Activated CD4-positive, alpha-beta T cell treated with anti-CD3 and anti-CD28 coated beads, Interleukin-2, amount 50 U/mL, for 4 hours (primary cell): Measurements from ENCODE around the gene PLEKHB1.
A peak's percentile ranks its signal among the peaks of the same experiment; 100 is the strongest.
"Not testable (repeated sequence)": the region's sequence is repeated elsewhere in the genome, so short reads cannot be mapped to it uniquely, and the experiment has no call there.

Experiments used
- DNase-seq, 2 experiments: peaks; one replicate each; pipeline ENCODE4 v3.0.0-alpha.2; 2020

PLEKHB1 gene

DNA sequence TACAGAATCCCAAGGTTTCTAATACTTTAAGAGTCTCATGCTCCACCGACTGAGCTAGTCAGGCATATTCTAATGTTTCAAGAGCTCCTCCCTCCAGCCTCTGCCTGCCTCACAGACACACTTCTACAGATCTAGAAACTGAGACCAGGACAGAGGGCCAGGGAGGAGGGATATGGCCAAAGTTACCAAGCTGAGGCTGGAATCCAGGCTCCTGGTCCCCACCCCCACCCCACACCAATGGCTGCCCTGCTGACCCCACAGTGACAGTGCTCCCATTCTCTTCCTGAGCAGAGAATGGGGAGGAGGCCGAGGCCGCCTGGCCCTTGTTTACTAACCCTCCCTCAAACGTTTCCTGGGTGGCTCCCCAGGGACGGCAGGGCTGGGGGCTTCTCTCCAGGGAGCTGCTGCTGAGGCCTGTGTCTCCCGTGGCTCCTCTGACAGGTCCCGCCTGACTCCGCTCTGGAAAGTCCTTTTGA, 2.2 kb downstream of the PLEKHB1 start:
- DNase-seq = no peak

DNA sequence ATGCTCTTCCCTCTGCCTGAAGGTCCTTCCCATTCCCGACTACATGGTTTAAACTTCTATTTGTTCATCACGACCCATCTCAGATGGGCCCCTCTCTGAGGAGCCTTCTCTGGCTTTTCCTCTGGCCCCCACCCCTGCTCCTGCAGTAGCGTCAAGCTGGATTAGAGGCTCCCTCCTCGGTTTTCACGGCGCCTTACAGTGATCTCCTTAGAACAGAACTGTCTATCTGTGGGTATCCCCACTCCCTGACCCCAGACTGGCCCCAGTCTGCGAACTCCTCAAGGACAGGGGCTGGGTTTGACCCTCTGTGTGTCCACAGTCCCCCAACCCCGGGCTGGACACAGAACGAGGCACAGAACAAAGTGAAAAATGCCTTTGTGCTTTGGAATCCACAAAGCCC, 2.8 kb downstream of the PLEKHB1 start:
- no peak for DNase-seq

DNA sequence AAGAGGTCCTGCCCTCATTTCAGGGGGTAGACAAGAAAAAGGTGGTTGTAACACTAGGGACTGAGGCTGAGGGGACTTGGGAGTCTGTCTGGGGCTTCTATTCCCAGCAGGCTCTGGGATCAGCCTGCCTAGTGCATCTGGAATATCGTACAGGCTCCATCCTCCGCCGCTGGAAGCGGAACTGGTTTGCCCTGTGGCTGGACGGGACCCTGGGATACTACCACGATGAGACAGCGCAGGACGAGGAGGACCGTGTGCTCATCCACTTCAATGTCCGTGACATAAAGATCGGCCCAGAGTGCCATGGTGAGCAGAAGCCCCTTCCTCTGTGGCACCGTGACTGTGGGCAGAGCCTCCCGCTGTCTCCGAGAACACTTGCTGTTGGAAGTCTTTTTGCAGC, 4.0 kb downstream of the PLEKHB1 start:
- DNase-seq = no peak

DNA sequence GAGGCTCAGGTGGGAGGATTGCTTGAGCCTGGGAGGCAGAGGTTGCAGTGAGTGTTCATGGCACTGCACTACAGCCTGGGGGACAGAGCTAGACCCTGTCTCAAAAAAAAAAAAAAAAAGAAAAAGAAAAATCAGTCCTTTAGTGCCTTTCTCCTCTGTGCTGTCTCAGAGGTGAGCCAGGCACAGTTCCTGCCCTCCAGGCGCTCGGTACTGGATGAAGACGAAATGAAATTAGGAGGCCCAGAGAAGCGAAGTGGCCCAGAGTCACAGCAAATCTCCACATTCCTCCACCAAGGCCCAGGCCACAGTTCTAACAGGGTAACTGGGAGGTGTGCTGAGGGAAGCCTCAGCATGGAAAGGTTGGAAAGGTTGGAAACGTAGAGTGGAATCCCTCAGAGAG, 4.9 kb downstream of the PLEKHB1 start:
- no peak for DNase-seq

DNA sequence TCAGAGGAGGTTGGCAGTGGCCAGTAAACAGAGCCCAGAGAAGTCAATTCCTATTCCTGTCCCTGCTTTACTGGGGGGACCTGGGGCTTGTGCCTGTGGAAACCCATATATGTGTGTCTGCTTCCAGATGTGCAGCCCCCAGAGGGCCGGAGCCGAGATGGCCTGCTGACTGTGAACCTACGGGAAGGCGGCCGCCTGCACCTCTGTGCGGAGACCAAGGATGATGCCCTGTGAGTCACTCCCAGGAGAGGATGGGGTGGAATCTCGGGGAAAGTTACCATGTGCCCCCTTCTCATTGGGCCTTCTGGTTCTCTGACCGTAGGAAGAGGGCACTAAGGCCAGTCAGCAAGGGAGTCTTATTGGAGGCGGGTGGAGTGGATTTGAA, 5.3 kb downstream of the PLEKHB1 start:
- no peak for DNase-seq

DNA sequence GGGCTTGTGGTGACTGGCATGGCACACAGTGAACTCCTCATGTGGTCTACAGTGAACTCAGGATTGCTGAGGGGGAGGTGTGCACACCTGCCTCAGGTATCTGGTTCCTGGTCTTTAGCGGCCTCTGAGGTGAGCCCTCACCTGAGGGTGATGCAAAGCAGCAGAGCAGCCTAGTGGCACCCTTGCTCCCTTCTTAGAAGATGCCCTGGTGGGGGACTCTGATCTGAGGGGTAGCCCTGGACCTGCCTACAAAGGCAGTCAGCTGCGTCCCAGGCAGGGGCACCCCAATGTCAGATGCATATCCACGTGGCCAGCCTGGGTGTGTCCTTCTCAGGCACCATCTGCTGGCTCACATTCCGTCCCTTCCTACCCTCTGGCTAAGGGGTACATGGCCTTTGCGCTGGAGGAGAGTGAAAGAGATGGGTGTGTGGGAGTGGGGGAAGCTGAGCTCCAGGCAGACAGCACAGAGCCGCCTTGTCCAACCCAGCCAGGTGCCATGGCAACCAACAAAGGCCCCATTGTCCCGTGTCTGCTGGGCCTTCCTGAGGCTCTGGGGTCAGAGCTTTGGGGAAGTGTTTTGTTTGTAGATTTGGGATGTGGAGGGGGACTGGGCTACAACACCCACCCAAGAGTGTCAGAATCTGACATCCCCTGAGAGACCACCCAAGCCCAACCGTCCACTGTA, 5.8 kb downstream of the PLEKHB1 start:
- no peak for DNase-seq

DNA sequence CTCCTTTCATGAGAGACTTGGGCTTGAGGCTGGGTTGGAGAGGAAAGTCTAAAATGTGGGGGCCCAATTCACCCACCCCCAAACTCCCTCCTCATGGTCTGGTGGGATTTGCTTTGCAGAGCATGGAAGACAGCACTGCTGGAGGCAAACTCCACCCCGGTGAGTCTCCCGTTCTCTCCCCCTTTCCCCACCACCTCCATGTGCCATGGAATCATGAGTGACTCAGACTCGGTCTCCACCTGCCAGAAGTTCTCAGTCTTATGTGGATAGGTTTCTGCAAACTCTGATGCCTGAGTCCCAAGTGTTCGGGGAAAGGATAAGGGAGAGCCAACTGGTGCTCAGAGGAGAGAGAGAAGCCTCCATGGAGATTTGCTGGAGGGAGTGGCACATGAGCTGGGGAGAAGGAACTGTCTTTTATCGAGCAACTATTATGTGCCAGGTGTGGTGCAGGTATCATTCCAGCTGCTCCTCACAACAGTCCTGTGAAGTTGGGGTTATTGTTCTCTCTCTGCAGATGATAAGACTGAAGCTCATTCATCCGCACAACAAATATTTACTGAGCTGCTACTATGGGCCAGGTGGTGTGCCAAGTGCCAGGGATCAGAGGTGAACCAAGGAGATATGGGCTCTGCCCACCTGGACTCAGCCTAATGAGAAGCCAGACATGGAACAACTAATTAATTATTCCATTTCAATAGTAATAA, 6.6 kb downstream of the PLEKHB1 start:
- DNase-seq = no peak

DNA sequence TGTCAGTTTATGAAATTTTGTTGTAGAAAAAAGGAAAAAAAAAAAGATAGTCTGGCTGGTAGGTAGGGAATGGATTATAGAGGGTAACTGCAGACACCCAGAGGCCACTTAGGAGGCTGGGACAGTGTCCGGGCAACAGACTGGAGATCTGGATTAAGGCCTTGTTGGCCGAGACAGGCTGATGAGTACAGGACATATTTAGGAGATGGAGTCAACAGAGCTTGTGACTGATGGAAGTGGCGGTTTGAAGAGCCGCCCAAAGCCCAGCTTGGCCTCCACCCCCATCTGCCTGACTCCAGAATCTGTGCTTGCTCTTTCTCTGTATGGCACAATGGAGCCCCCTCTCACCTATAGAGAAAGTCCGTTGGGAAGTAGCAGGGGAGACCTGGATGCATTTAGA, 7.6 kb downstream of the PLEKHB1 start:
- no peak for DNase-seq

DNA sequence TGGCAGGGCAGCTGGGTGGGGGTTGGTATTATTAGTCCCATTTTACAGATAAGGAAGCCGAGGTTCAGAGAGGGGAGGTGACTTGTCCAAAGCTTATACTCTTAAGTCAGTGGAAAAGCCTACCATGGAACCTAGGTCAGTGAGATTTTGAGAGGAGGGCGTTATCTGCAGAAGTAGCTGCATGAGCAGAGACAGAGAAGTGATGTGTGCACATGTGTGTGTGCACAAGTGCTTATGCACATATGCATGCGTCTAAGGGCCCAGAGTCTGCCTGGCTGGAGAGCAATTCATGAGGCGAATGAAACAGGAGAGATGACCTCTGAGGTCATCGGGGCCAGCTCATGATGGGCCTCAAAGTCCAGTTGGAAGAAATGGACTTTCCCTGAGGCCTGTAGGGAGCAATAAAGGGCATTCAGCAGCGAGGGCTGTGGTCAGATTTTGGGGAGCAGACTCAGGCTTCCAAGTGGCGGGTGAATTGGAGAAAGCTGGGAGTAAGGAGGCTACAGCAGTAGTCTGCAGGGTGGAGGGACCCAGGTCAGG, 8.2 kb downstream of the PLEKHB1 start:
- no peak for DNase-seq

DNA sequence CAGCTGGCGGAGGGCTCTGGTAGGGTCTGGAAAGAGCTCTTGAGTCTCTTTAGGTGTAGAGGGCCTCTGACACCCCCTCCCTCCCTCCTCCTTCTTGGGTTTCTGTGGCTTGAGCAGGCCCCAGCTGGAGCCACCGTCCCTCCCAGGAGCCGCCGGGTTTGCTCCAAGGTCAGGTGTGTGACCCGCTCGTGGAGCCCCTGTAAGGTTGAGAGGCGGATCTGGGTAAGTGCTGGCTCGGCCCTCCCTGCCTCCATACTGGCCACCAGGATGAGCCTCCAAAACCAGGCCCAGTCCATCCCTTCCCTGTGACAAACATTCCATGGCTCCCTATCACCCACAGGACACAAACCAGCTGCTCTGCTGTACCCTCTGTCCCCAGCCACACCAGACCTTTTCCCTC, 9.3 kb downstream of the PLEKHB1 start:
- no peak for DNase-seq

DNA sequence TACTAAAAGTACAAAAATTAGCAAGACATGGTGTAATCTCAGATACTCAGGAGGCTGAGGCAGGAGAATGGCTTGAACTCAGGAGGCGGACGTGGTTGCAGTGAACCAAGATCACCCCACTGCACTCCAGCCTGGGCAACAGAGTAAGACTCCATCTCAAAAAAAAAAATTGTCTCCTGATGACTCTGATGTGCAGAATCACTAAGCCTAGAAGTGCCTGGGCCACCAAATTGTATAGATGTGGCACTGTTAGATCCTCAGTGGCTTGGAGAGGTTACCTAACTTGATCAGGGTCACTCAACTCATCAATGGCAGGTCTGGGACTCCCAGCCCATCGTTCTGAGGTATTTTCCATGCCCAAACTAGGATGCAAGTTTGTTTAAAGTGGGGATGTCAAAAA, 10.6 kb downstream of the PLEKHB1 start:
- DNase-seq = no peak

DNA sequence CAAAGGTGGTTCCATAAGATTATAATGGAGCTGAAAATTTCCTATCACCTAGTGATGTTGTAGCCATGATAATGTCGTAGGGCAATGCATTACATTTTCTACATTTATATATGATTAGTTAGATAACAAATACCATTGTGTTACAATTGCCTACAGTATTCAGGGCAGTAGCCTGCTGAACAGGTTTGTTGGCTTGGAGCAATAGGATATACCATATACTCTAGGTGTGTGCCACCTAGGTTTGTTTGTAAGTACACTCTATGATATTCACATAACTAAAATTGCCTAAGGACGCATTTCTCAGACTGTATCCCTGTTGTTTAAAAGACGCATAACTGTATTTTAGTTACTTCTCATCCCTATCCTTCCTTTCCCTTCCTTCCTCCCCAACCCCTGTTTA, 13.6 kb downstream of the PLEKHB1 start:
- no peak for DNase-seq

DNA sequence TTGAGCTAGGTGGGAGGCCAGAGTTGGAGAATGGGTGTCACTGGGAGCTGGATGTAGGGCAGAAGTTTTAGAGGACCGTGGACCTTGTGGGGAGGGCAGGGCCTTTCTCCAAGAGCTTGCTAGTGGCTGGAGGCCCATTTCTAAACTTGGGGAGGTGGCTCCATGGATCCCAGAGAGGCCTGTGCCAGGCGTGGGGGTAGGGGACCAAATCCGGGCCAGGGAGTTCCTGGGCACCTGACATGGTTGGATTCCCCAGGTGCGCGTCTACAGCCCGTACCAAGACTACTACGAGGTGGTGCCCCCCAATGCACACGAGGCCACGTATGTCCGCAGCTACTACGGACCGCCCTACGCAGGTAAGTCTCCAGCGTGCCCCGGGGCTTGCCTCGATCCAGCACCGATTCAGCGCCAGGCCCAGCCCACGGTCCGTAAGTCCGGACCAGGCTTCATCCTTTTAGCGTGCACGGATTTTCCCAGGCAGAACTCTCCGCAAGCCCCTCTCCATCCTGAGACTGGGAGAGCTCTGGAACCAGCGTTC, 14.2 kb downstream of the PLEKHB1 start:
- DNase-seq = no peak

DNA sequence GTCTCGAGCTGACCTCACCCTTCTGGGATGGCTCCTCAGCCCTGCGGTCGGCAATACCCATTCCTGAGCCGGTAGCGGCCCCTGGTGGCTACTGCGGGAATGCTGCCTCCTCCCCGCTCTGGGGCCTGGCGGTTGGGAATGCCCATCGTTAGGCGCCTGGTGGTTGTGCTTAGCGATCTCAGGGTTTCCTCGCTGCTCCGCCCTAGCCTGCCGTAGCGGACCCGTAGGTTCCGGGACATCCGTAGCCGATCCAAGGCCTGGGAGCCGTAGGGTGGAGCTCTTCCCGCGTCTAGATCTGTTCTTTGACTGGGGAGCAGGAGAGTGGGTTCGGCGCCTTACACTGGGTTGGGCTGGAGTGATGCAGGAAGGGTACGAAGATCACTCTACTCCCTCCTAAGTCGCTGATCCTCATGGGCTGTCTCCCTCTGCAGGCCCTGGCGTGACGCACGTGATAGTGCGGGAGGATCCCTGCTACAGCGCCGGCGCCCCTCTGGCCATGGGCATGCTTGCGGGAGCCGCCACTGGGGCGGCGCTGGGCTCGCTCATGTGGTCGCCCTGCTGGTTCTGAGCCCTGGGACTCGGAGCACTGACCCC, 14.8 kb downstream of the PLEKHB1 start:
- peak; percentile 81 to 86 for DNase-seq

DNA sequence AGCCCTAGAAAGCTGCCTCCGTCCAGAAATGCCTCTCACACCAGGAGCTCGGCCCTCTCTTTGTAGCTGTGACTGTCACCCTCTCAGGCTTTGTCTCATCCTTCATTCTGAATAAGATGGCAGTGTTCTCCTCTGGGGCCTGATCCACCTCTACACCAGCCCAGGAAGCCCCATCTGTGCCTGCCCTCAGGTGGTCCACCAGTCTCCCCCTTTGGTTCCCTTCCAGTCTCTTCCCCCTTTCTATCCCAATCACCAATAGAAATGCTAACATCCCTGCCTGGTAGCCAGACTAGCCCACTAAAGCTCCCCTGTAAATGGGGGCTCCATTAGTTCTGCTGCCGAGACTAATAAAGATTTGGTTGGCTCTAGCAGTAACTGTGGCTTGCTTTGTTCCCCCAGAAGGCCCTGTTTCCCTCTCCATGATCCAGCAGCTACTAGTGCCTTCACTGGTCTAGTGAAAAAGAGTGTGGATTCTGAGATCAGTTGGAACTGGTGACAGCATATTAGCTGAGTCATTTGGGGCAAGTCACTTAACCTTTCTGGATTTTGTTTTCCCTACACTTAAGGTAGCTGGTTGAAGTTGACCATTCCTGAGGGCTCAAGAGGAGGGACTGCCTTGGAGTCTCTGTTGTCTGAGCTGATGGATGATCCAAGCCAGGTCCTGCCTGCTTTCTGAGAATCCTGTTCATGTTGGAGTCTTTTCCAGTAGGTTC, 16.2 kb downstream of the PLEKHB1 start:
- DNase-seq = no peak

DNA sequence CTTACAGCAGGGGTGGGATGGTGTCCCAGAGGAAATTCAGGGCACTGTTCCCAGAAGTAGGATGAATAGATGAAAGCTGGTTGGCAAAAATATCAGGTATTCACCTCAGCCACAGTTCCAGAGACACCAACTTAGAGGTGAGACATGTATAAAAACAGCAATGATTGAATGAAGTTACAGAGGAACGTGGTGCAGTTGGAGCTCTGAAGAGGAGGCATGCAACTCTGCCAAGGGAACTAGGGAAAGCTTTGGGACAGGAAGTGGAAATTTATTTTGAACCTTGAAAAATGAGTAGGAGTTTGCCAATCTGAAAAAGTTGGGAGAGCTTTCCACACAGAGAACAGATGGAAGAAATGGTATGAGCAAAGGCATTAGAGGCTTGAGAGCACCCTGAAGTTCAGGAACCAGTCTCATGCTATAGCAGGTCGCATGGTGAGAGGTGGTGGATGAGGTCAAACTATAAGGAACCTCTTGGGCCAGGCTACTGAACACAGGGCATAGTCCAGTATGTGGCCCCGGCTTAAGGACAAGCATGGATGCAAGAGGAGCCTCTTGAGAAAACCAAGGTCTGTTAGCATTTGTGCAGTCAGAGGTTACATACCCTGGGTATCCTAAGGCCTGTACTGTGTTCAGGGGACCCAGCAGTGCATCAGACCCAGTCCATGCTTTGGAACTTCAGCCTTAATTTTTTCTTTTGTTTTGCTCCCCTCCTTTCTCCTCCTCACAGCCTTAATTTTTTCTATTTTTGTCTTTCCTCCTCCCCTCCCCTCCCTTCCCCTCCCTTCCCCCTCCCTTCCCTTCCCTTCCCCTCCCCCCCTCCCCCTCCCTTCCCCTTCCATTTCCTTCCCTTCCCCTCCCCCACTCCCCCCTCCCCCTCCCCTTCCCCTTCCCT, 17.5 kb downstream of the PLEKHB1 start:
- no peak for DNase-seq

DNA sequence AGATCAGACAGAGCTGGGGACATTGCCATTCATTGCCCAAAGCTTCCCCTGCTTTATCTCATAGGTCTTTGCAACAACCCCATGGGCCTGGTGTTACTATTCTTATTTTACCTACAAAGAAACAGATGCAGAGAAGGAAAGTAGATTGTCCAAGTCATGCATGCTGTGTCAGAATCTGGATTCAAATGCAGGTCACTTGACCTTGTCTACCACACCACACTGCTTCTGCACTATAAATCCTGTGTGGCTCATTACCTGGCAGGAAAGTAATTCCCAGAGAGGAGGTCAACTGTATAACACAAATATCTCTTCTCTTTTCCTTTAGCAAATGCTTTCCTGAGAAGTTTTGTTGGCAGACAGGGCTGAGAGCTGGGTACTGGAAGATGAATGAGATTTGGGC, 18.5 kb downstream of the PLEKHB1 start:
- DNase-seq = no peak

DNA sequence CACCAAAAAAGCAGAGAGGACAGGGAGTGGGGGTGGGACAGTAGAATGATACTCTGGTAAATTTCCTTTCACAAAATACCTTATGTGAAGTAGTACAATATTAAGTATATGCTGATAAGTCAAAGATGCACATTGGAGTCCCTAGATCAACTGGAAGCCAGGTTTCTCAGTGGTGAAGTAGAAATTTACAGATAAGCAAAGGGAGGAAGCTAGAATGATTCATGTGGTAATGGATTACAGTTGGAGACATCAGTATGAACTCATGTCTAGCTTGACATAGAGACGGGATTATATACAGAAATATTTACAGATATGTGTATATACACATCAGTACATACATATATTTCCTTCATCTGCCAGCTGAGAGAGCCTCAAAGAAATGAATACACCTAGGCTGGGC, 21.5 kb downstream of the PLEKHB1 start:
- no peak for DNase-seq

DNA sequence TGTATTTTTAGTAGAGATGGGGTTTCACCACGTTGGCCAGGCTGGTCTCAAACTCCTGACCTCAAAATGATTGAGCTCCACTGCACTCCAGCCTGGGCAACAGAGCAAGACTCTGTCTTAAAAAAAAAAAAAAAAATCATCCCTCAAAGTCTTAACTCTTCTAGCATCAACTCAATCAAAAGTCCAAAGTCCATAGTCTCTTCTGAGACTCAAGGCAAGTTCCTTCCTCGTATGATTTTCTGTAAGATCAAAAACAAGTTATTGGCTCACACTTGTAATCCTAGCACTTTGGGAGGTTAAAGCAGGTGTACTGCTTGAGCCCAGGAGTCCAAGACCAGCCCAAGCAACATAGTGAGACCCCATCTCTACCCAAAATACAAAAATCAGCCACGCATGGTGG, 24.4 kb downstream of the PLEKHB1 start:
- no peak for DNase-seq

DNA sequence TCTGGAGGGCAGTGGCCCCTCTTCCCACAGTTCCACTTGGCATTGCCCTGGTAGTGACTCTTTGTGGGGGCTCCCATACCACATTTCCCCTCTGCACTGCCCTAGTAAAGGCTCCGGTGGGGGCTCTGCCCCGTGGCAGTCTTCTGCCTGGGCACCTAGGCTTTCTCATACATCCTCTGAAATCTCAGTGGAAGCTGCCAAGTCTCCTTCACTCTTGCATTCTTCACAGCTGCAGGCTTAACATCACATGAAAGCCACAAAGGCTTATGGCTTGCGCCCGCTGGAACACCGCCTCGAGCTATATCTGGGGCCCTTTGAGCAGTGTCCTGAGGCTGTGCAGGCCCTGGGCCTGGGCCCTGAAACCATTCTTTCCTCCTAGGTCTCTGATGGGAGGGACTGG, 25.3 kb downstream of the PLEKHB1 start:
- no peak for DNase-seq

DNA sequence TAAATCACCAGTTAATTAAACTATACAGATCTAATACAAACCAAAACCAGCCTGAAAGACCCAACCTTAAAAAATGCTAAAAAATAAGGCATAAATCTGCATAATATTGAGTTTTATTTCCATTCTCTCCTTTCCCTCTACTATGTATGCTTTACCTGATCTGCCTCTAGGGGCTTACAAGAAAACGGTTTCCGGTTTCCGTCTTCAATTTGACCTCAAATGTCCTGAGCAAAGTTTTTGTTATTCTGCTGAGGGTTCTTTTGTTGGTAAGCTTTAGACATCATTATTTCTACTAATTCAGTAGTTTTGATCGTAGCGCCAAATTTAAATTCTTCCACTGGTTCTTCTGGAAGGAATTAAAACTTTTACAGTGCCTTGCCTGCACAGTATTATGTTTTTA, 30.2 kb downstream of the PLEKHB1 start:
- DNase-seq = not testable (repeated sequence)

DNA sequence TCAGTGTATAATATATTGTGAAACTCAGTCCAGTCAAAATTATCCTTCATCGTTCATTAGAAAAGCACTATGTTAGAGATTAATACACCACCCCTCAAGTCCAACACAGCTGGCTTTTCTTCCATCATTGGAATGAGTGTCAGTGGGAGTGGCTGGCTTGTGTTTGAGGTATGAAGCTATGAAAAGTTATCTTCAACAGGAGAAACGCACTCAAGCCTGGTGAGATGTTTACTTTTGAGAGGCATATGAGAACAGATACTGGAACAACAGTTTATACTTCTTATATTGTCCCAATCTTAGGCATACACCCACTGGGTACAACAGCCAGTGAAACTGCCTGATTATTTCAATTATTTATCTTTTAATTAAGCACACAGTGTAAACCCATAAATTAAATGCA, 34.3 kb downstream of the PLEKHB1 start:
- DNase-seq = no peak
